Activated naive CD8-positive, alpha-beta T cell treated with anti-CD3 and anti-CD28 coated beads, Interleukin-2, amount 10 ng/mL, durations not matched to agents 7 days and 5 days (primary cell): Measurements from ENCODE around the gene NDOR1. TPM values are rescaled to one million over a fixed set of nuclear protein-coding genes. Genes with fewer than 3 reads are reported as not detected.
A peak's percentile ranks its signal among the peaks of the same experiment; 100 is the strongest.
"Not testable (repeated sequence)": the region's sequence is repeated elsewhere in the genome, so short reads cannot be mapped to it uniquely, and the experiment has no call there.

Source experiments
- ATAC-seq: fragments of 150-1000 bp; cut with Tn5 transposase; one replicate; pipeline ENCODE4 v1.10.0; 2021; ENCODE audit warnings: low read depth, moderate library complexity
- POLR2A ChIA-PET: fragments of 350-600 bp; sonication (Branson Sonifier 250); formaldehyde crosslinking; loops from one replicate; lab custom pipeline; 2021; ENCODE audit warnings: antibody characterized with exemption; lab: Charles Lee
- DNase-seq: peaks from one replicate; pipeline ENCODE4 v3.0.0; 2021
- H3K27ac Mint-ChIP-seq: one replicate; pipeline ENCODE4 v1.8.0; 2022; ENCODE audit warnings: mild to moderate bottlenecking, mixed read lengths
- H3K27me3 Mint-ChIP-seq: one replicate; pipeline ENCODE4 v1.8.0; 2022; ENCODE audit warnings: mild to moderate bottlenecking, moderate library complexity, mixed read lengths
- H3K36me3 Mint-ChIP-seq: one replicate; pipeline ENCODE4 v1.8.0; 2021; ENCODE audit warnings: mild to moderate bottlenecking, mixed read lengths
- H3K4me1 Mint-ChIP-seq: one replicate; pipeline ENCODE4 v1.8.0; 2021; ENCODE audit warnings: mixed read lengths
- H3K4me3 Mint-ChIP-seq: one replicate; pipeline ENCODE4 v1.8.0; 2022; ENCODE audit warnings: mild to moderate bottlenecking, moderate library complexity, mixed read lengths
- H3K9me3 Mint-ChIP-seq: one replicate; pipeline ENCODE4 v1.8.0; 2021; ENCODE audit warnings: mixed read lengths
- total RNA-seq, 2 experiments: library from RNA; stranded (reverse); gene quantifications; one replicate each; pipeline ENCODE4 v1.2.3, GENCODE V29; 2021

The NDOR1 gene
- total RNA-seq, 2 experiments from 2014 or later: 38.8 to 39.8 TPM

GRCh38 chr9:137250329-137251193 lies 45.1 kb downstream of the NDOR1 start:
- Mint-ChIP-seq H3K27ac (no peak overlapping the region), H3K4me3 (no peak overlapping the region), H3K27me3 (no peaks in the 10 kb centered on the region), H3K4me1 (peaks cover 5% of the 10 kb centered on the region), H3K36me3 (no peaks in the 10 kb centered on the region), H3K9me3 (no peaks in the 10 kb centered on the region)
- DNase-seq (peak; percentile 32), ATAC-seq (no peak)
- POLR2A ChIA-PET: interaction anchor here (0.6 to 7.2 kb wide), 3 partner anchors 8 to 183 kb away, joined by 5 to 171 read pairs (median 14); partner anchors contain the start of gene TUBB4B

- no peaks in the 10 kb centered on the region for H3K27me3 Mint-ChIP-seq
- no peak within 1 kb of the TSS for H3K27ac Mint-ChIP-seq
- POLR2A ChIA-PET: interaction anchor here (7.2 kb wide), 1 partner anchor 8 kb away, joined by 171 read pairs; the partner anchor contains the start of gene TUBB4B
- H3K4me1 Mint-ChIP-seq: peaks cover 5% of the 10 kb centered on the region
- DNase-seq (no peak), ATAC-seq (no peak)
- H3K36me3 Mint-ChIP-seq: no peaks in the 10 kb centered on the region
- no peaks in the 10 kb centered on the region for H3K9me3 Mint-ChIP-seq
- no peak within 1 kb of the TSS for H3K4me3 Mint-ChIP-seq
Measured at GRCh38 chr9:137251194-137251461, 45.6 kb downstream of the NDOR1 start, which contains the start of gene STPG3. STPG3 (plus strand) TSS chr9:137251286; CDS start chr9:137251287, 1 bp downstream.

GRCh38 chr9:137251490-137252268 lies 46.2 kb downstream of the NDOR1 start:
- Mint-ChIP-seq H3K4me3 (no peak overlapping the region), H3K9me3 (no peaks in the 10 kb centered on the region), H3K27me3 (no peaks in the 10 kb centered on the region), H3K4me1 (peaks cover 5% of the 10 kb centered on the region), H3K36me3 (no peaks in the 10 kb centered on the region), H3K27ac (no peak overlapping the region)
- POLR2A ChIA-PET: interaction anchor here (7.2 kb wide), 1 partner anchor 9 kb away, joined by 171 read pairs; the partner anchor contains the start of gene TUBB4B
- no peak for ATAC-seq
- peak; percentile 31 for DNase-seq

- Mint-ChIP-seq H3K36me3 (no peaks in the 10 kb centered on the region), H3K27me3 (no peaks in the 10 kb centered on the region), H3K9me3 (no peaks in the 10 kb centered on the region), H3K27ac (no peak overlapping the region), H3K4me3 (no peak overlapping the region), H3K4me1 (peaks cover 5% of the 10 kb centered on the region)
- DNase-seq (peak; percentile 32), ATAC-seq (no peak)
- POLR2A ChIA-PET: interaction anchor here (2.0 to 7.2 kb wide), 2 partner anchors 10 to 29 kb away, joined by 9 to 171 read pairs; partner anchors contain the start of genes CYSRT1, RNF208 and TUBB4B
Measured at GRCh38 chr9:137252555-137253506, 47.3 kb downstream of the NDOR1 start.

- Mint-ChIP-seq H3K9me3 (no peaks in the 10 kb centered on the region), H3K36me3 (no peaks in the 10 kb centered on the region), H3K4me3 (peak overlapping the region; percentile 79), H3K27me3 (no peaks in the 10 kb centered on the region), H3K27ac (peak overlapping the region; percentile 64), H3K4me1 (peaks cover 5% of the 10 kb centered on the region)
- ATAC-seq (no peak), DNase-seq (peak; percentile 38)
- POLR2A ChIA-PET: interaction anchor here (0.5 to 7.2 kb wide), 10 partner anchors 11 to 169 kb away, joined by 3 to 171 read pairs (median 7); partner anchors contain the start of genes CYSRT1, EXD3, MAN1B1 and NOXA1
Measured at GRCh38 chr9:137253717-137254623, 48.5 kb downstream of the NDOR1 start.

GRCh38 chr9:137254624-137255447 lies 49.3 kb downstream of the NDOR1 start, which contains the start of gene NELFB:
NELFB (plus strand) TSS chr9:137255327.
- Mint-ChIP-seq H3K4me1 (peaks cover 5% of the 10 kb centered on the region), H3K27ac (peak within 1 kb of the TSS; percentile 76), H3K36me3 (peaks cover 2% of the 10 kb centered on the region), H3K27me3 (no peaks in the 10 kb centered on the region), H3K9me3 (no peaks in the 10 kb centered on the region), H3K4me3 (peak within 1 kb of the TSS; percentile 91)
- POLR2A ChIA-PET: interaction anchor here (0.5 to 7.2 kb wide), 10 partner anchors 12 to 169 kb away, joined by 3 to 171 read pairs (median 7); partner anchors contain the start of genes CYSRT1, EXD3, MAN1B1 and NDOR1
- ATAC-seq (peak; percentile 88), DNase-seq (peak; percentile 100)

GRCh38 chr9:137255448-137256114 lies 50.1 kb downstream of the NDOR1 start:
- Mint-ChIP-seq H3K4me1 (peaks cover 5% of the 10 kb centered on the region), H3K27ac (peak overlapping the region; percentile 76), H3K9me3 (no peaks in the 10 kb centered on the region), H3K27me3 (no peaks in the 10 kb centered on the region), H3K36me3 (peaks cover 2% of the 10 kb centered on the region), H3K4me3 (peak overlapping the region; percentile 91)
- DNase-seq (no peak), ATAC-seq (peak; percentile 29)
- POLR2A ChIA-PET: interaction anchor here (0.8 to 7.2 kb wide), 11 partner anchors 13 to 187 kb away, joined by 3 to 171 read pairs (median 4); partner anchors contain the start of genes EXD3, MAN1B1, NDOR1 and NOXA1

GRCh38 chr9:137256362-137256761 lies 50.9 kb downstream of the NDOR1 start:
- H3K4me3 Mint-ChIP-seq: peak overlapping the region; percentile 91
- peaks cover 5% of the 10 kb centered on the region for H3K4me1 Mint-ChIP-seq
- H3K9me3 Mint-ChIP-seq: no peaks in the 10 kb centered on the region
- POLR2A ChIA-PET: interaction anchor here (0.8 to 7.2 kb wide), 6 partner anchors 13 to 188 kb away, joined by 3 to 171 read pairs (median 3); partner anchors contain the start of genes NDOR1, TMEM203 and TUBB4B
- no peak for ATAC-seq
- no peak for DNase-seq
- H3K27ac Mint-ChIP-seq: no peak overlapping the region
- peaks cover 2% of the 10 kb centered on the region for H3K36me3 Mint-ChIP-seq
- no peaks in the 10 kb centered on the region for H3K27me3 Mint-ChIP-seq

GRCh38 chr9:137256856-137257255 lies 51.4 kb downstream of the NDOR1 start:
- Mint-ChIP-seq H3K4me1 (peaks cover 5% of the 10 kb centered on the region), H3K36me3 (peaks cover 4% of the 10 kb centered on the region), H3K4me3 (peak overlapping the region; percentile 91), H3K9me3 (no peaks in the 10 kb centered on the region), H3K27me3 (no peaks in the 10 kb centered on the region), H3K27ac (no peak overlapping the region)
- POLR2A ChIA-PET: interaction anchor here (0.7 to 7.2 kb wide), 4 partner anchors 14 to 409 kb away, joined by 3 to 171 read pairs (median 4); partner anchors contain the start of gene TUBB4B
- DNase-seq: no peak
- no peak for ATAC-seq

GRCh38 chr9:137262173-137262908 lies 56.8 kb downstream of the NDOR1 start:
- H3K36me3 Mint-ChIP-seq, H3K27ac Mint-ChIP-seq, H3K27me3 Mint-ChIP-seq, H3K4me1 Mint-ChIP-seq, H3K9me3 Mint-ChIP-seq, ATAC-seq, H3K4me3 Mint-ChIP-seq: not testable (repeated sequence)
- POLR2A ChIA-PET: interaction anchor here (1.1 kb wide), 1 partner anchor 20 kb away, joined by 3 read pairs; no protein-coding TSS in a partner anchor
- peak; percentile 36 for DNase-seq
